GM18519 (cell line): ENCODE data around the gene CCN6.

Experiments
- ATAC-seq: cut with Tn5 transposase; IDR thresholded peaks from one replicate; pipeline ENCODE4 v1.9.1; 2021; ENCODE audit warnings: mild to moderate bottlenecking, moderate library complexity; ENCODE audit not compliant: unreplicated experiment, low FRiP score

CCN6 gene

DNA sequence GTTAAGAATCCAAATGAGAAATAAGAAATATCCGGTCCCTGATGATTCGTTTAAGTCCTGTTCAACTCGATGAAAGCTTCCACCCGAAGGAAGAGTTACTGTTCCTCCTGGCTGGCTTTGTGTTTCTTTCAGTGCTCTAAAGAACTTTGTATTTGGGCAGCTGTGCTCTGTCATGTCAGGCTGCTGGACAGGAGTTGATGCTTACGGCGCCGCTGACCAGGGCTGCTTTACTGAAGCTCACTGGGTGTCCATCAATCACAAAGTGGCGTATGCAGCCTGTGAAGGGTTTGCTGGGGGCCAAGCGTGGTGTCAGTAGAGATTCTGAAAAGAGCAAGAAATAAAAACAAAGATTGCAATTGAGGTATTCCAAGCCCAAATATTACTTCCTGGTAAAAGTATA lies 55.4 kb downstream of the CCN6 start:
- no peak for ATAC-seq

DNA sequence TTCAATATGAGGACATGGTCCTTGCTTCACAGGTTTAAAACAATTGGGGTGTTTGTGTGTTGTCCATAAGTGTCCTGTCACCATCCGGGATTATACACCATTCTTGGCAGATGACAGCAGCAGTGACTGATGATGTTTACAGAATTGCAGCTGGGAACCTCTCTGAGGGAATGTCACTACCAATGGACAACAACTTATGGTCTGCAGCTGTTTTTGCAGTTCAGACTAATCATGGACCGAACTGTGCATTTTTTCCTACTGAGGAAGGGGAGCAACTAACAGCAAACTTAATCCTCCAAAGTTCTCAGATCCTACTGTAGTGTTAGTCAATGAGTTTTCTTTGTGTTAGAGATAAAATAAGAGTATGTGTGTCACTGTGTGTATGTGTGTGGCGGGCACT lies 59.5 kb downstream of the CCN6 start:
- ATAC-seq = no peak

DNA sequence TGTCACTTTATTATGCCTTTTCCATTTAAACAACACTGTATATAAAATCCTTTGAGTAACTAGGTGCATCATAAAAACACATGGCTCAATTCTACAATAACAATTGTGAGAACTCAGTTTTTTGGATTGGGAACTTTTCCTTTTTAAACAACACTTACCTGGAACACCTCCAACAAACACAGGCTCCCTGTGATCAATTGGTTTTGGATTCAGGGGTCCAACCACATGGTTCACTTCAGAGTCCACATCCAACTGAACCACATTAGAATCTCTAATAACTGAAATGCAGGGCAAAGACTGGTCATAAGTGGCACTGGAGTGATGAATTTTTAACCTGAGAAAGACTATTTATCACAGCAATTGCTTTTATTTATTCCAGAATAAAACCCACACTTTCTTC lies 60.0 kb downstream of the CCN6 start:
- ATAC-seq = no peak

DNA sequence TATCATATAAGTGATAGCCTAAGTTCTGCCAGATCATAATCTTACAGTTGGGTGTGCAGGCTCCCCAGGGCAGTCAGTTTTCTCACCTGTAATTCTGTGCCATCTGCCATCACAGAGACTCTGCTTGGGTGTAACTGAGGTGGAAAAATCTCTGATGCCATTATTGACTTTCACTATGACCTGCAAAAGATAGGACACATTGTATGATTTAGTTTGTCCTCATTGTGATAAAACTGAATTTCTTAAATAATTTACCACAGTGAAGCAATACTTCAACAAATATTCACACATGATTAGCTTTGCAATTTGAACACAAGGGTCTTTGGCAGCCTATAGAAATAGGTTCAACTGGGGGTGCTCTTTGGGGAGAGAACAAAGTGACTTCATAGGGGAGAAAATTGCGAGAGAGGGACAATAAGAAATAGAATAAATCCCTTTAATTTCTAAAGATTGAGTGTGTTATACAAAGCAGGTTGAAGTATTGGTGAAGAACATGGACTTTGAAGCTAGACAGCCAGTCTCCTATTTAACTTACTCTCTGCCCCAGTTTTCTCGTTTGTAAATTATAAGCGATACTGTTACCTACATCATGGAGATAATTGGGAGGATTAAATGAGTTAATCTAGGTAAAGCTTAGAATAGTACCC lies 60.8 kb downstream of the CCN6 start:
- ATAC-seq = no peak

DNA sequence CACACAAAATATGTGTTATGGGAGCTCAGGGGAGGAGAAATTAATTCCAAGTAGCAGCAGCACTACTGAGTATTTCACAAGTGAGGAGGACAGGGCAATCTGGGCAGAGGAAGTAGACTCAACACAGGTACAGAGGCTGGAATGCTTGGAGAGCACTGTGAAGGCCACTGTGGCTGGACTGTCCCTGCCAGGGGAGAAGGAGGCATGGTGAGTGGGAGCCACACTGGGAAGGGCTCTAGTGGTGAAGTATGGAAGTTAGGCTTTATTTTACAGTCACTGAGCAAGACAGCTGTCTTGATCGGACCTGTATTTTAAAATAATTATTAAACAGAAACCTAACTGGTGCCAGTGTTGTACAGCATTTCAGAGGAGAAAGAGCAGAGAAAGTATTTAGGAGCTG lies 62.3 kb downstream of the CCN6 start:
- ATAC-seq = no peak

DNA sequence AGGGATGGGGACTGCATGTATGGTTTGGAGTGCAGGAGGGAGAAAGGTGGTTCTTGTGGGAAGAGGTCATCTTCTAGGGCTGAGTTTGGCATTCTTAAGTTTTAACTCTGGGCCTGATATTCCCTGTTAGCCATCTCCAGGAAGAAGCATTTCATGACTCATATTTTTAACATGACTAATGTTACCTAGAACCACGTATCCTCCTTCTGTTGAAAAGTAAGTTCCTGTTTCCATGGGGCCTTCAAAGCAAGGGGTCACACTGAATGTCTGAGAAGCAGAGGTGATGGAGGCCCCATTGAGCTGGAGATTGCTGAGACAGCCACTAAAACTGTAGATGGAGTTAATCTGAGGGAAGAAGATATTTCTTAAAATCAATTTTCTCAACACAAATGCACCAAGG lies 63.6 kb downstream of the CCN6 start:
- no peak for ATAC-seq

DNA sequence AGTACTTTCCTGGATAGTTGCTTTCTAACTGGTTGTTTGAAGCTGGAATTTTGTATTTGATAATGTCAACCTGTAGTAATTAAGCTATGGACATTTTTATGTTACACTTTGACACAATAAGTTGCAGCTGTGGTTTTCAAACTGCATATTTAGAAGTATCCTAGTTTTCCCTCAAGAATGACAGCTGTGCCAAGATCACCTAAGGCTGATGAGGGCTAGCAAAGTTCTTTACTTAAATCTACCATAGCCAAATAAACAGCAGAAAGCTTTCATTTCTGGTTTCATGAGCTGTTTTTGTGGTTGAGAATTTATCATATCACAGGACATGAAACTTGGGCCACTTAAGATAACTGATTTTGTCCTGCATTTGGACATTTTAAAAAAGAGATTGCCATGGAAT lies 64.1 kb downstream of the CCN6 start:
- ATAC-seq = no peak
